Umbilical cord (tissue), 2 donors: ENCODE data around the gene GCH1. TPM values are rescaled to one million over a fixed set of nuclear protein-coding genes. Genes with fewer than 3 reads are reported as not detected.
A peak's percentile ranks its signal among the peaks of the same experiment; 100 is the strongest.
"Not testable (repeated sequence)": the region's sequence is repeated elsewhere in the genome, so short reads cannot be mapped to it uniquely, and the experiment has no call there.

Source experiments
- DNase-seq: peaks from one replicate; pipeline ENCODE4 v3.0.0-alpha.2; 2015; ENCODE audit warnings: low spot score
- total RNA-seq: library from RNA; depleted of rRNA; stranded (reverse); fragments of >200 nt; gene quantifications from one replicate; pipeline ENCODE4 v1.2.3, GENCODE V29; 2014; ENCODE audit warnings: low replicate concordance; ENCODE audit not compliant: insufficient read depth

Gene GCH1
- total RNA-seq, 1 donor from 2014 or later: 7.9 TPM

- not testable (repeated sequence) for DNase-seq
Observed at GRCh38 chr14:54870154-54871090, 32.2 kb downstream of the GCH1 start.

DNA sequence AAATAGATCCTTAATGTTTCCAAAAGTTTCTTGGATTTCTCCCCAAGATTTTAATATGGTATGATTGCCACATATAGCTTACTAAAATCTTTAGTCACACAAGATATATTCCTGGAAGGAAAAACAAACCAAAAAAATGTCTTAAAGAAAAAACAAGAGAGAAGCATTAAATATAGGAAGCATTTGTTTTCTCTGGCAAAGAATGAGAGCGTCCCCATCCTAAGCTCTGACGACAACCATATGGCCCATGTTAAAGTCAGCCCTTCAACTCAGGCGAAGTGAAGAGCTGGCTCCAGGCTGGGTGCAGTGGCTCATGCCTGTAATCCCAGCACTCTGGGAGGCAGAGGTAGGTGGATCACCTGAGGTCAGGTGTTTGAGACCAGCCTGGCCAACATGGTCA, 35.6 kb downstream of the GCH1 start:
- DNase-seq: peak; percentile 39

- no peak for DNase-seq
Observed at GRCh38 chr14:54866588-54866987, 36.0 kb downstream of the GCH1 start.

GRCh38 chr14:54864526-54864925, 38.1 kb downstream of the GCH1 start:
- DNase-seq: no peak

DNA sequence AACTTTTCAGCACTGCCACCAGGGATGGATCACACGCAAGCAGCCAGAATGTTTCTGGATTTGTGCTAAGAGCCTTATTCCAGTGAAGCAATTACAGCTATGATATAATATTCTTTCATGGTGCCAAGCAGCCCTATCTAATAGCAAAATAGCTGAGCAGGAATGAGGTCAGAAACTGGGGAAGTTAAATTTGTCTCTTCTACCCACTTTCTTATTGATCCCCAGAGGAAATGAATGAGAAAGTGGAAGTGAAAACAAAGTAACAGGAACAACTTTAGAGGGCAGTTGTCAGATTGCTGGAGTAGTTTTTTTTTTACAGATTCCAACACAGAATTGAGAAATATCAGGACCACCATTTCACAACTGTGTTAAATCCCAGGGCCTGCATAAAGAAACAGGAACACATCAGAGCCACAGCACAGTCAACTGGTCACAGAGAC, 44.8 kb downstream of the GCH1 start:
- DNase-seq: peak; percentile 31

- no peak for DNase-seq
Observed at GRCh38 chr14:54856152-54856551, 46.5 kb downstream of the GCH1 start.

DNA sequence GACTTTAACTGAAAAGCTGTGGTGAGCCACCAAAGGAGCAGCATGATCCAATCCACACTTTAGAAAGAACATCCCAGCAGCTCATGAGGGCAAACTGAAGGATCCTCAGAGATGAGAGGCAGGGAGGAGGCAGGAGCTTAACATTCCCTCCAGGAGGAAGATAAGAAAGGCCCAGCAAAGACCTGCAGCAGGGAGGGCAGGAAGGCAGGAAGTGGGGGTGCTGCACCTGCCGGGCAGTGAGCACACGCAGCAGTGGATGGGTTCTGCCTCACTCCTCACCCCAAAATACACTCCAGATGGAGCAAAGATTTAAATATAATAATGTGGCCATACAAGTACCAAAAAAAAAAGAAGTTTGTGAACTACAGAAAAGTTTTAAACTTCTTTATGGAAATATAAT, 48.4 kb downstream of the GCH1 start:
- DNase-seq: no peak

DNA sequence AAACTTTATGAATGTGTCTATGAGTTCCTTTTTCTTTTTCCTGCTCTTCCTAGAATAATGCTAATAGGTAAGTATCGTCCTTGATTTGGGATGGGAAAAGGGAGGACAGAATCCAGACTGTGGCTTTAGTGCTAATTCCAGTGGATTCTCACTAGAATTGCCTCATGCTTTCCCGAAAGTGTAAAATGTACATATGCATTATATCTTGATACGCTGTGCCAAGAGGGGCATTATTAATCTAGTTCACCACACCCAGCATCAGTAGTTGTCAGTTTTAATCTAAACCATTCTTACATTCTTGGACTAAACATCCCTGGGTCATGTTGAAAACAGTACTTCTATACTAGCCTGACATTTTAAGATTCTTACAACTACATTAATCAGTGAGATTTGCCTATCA, 49.3 kb downstream of the GCH1 start:
- no peak for DNase-seq

GRCh38 chr14:54852215-54852614, 50.4 kb downstream of the GCH1 start:
- no peak for DNase-seq

DNA sequence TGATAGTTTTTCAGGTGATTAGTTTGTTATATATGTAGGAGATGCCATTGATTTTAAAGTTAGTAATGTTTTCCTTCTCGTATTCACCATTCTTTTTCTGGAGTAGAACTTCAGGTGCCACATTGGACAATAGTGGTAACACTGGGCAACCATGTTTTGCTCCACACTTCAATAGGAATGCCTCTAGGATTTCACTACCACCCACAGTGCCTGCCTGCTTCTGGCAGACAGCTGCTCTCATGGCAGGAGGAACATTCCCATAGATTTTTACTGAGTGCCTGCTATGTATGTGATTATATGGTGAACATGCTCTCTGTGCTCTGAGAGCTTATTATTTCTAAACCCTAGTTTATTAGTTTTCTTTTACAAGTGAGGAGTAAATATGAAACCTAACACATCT, 53.7 kb downstream of the GCH1 start:
- DNase-seq: no peak

DNA sequence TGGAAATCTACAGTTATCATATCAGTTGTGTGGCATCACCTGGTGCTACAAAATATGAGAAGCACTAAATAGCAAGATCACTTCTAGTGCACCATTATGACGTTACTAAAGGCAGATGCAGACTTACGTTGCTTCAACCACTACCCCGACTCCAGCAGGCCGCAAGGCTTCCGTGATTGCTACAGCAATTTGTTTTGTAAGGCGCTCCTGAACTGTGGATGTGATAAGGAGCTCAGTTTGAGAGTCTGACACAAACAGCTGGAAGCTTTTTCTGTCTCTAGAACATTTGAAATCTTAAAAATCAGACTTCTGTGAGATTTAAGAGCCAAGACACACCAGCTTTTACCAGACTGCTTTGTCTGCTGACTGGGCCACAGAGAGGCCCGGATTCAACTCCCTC, 57.0 kb downstream of the GCH1 start:
- DNase-seq: peak; percentile 44

DNA sequence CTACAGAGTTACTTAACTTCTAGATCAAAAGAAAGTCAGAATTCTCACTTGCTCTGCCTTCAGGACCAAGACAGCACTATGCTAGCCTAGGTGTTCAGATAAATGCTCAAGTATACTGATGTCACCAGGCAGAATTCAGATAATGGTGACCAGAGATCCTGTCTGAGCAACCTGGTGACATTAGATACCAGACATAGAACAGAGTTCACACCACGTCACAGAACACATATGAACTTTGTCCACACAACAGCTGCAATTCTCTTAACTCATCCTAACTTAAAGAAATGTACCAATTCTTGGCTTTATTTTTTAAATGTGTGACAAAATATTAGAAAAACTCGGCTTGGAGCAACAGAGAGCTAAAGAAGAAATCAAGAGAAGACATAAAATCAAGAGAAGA, 58.1 kb downstream of the GCH1 start:
- DNase-seq: no peak

GRCh38 chr14:54840798-54841197, 61.8 kb downstream of the GCH1 start:
- no peak for DNase-seq

DNA sequence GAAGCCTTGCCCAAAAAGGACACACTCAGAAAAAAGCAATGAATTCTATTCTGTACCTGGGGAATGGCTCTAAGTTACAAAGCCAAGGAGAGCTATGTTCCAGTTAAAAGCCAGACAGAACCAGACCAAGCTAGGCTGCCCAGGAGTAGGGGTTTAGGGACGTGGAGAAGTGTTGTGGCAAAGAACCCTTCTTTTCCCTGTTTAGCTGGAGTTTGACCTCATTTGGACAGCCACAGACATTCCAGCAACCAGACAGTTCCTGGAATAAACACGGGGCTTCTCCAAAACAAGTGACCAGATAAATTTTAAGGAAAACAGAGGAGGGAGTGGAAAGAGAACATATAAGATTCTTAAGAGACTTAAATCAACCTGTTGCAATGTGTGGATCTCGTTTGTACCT, 62.3 kb downstream of the GCH1 start:
- DNase-seq: no peak

GRCh38 chr14:54839701-54840119, 62.9 kb downstream of the GCH1 start:
- DNase-seq: no peak

GRCh38 chr14:54838931-54839512, 63.6 kb downstream of the GCH1 start:
- no peak for DNase-seq

DNA sequence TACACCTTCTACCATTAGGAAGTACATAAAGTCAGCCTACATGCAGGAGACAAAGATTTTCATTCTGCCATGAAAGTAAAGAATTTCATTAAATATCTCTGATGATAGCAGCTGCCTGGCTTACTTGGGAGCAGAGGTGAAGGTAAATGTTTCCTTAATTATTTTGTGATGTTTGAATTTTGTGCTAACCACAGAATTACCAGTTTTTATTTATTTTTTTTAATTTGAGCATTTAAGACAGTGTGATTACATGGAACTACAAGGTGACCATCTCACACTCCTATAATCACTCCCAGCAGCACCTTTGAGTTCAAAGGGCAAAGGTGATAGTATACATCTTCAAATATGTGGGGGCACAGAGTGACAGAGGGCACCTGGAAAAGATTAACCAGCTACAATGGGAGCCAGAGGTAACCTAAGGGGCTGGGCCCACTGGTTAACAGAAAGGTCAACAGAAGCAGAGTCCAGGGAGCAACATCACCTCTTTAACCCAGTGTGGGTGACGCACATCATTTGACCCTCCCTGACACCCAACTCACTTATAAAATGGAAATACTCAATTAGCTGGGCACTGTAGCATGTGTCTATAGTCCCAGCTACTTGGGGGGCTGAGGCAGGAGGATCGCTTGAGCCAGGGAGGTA, 65.0 kb downstream of the GCH1 start:
- no peak for DNase-seq

DNA sequence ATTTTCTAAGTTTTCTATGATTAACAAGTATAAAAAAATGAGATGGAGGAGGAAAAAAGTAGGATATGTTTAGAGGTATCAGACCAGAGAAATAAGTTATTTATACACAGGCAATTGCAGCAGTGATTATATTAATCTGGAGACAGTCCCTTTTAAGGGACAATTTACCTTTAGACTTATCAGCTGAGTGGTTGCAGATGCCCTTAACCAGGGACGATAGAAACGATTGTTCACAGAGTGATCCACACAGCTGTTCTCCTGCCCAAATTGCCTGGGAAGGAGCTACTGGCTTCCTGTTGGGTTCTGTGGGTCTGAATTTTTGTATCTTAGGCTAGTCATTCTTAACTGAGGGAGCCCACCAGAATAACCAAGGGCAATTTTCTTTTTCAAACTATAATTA, 66.4 kb downstream of the GCH1 start:
- DNase-seq: no peak

- DNase-seq: no peak
Observed at GRCh38 chr14:54834727-54835126, 67.9 kb downstream of the GCH1 start.

- no peak for DNase-seq
Observed at GRCh38 chr14:54834081-54834480, 68.5 kb downstream of the GCH1 start.

DNA sequence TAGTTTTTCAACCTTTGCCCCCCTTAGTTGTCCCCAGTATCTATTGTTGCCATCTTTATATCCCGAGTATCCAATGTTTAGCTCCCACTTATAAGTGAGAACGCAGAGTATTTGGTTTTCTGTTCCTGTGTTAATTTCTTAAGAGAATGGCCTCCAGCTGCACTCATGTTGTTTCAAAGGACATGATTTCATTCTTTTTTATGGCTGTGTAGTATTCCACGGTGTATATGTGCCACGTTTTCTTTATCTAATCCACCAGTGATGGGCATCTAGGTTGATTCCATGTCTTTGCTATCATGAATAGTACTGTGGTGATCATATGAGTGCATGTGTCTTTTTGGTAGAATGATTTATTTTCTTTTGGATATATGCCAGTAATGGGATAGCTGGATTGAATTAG, 72.0 kb downstream of the GCH1 start:
- no peak for DNase-seq

- DNase-seq: peak; percentile 21
Observed at GRCh38 chr14:54829486-54830224, 73.0 kb downstream of the GCH1 start.
